ENCODE results near the gene SLC22A16.
"Not testable (repeated sequence)": the region's sequence is repeated elsewhere in the genome, so short reads cannot be mapped to it uniquely, and the experiment has no call there.

The SLC22A16 gene

DNA sequence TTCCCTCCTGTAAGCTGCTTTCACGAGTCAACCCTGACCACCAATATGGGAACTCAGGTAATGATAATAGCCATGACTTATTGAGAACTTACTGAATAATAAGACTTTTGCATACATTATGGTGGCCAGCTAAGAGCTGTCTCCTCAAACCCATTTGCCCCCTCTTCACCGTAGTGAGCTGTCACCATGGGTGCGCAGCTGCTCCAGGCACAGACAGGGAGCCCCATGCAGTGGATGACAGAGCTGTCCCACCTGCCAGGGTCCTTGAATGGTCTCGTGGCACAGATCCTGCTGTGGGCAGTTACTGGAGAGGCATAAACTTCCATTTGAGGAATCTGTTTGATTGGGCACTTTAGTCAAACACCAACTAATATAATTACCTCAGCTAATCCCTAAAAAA lies 1.9 kb downstream of the SLC22A16 start:
- Histone ChIP-seq H3K4me3 (ENCODE audit: low read depth in 1 of 2, low read length in 2 of 2) (no peak overlapping the region), H3K27me3 (ENCODE audit: control insufficient read depth in 1 of 2, insufficient read depth in 2 of 2, low read length in 2 of 2) (peaks cover 11 to 14% of the 10 kb centered on the region in 2 donors), H3K4me1 (ENCODE audit: control insufficient read depth in 1 of 2, insufficient read depth in 2 of 2, low read length in 2 of 2) (no peaks in the 10 kb centered on the region), H3K9ac (ENCODE audit: low read depth in 1 of 2, low read length in 2 of 2) (no peak overlapping the region), H3K27ac (ENCODE audit: low read depth, low read length) (no peak overlapping the region), H3K36me3 (ENCODE audit: control insufficient read depth in 1 of 2, insufficient read depth in 2 of 2, low read length in 2 of 2) (no peaks in the 10 kb centered on the region), H3K9me3 (ENCODE audit: control insufficient read depth in 1 of 2, low read length in 2 of 2) (no peaks in the 10 kb centered on the region)

DNA sequence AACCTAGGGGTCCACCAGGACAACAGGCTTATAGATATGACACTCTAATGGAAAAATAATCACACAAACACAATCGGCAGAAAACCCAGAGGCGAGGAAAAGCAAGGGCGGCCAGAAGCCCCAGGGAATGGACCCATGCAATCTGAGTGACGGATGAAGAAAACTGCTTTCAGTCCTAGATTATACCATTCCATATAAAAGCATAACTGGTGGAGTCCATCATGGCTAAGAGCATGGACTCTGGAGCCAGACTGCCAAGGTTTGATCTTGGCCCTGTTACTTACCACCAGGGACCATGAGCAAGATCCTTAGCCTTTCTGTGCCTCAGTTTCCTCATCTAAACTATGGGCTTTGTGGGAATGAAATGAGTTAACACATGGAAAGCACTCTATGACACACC lies 3.7 kb downstream of the SLC22A16 start:
- Histone ChIP-seq H3K36me3 (ENCODE audit: control insufficient read depth in 1 of 2, insufficient read depth in 2 of 2, low read length in 2 of 2) (no peaks in the 10 kb centered on the region), H3K4me3 (ENCODE audit: low read depth in 1 of 2, low read length in 2 of 2) (no peak overlapping the region), H3K4me1 (ENCODE audit: control insufficient read depth in 1 of 2, insufficient read depth in 2 of 2, low read length in 2 of 2) (no peaks in the 10 kb centered on the region), H3K9ac (ENCODE audit: low read depth in 1 of 2, low read length in 2 of 2) (no peak overlapping the region), H3K27me3 (ENCODE audit: control insufficient read depth in 1 of 2, insufficient read depth in 2 of 2, low read length in 2 of 2) (peaks cover 11 to 14% of the 10 kb centered on the region in 2 donors), H3K27ac (ENCODE audit: low read depth, low read length) (no peak overlapping the region), H3K9me3 (ENCODE audit: control insufficient read depth in 1 of 2, low read length in 2 of 2) (no peaks in the 10 kb centered on the region)

DNA sequence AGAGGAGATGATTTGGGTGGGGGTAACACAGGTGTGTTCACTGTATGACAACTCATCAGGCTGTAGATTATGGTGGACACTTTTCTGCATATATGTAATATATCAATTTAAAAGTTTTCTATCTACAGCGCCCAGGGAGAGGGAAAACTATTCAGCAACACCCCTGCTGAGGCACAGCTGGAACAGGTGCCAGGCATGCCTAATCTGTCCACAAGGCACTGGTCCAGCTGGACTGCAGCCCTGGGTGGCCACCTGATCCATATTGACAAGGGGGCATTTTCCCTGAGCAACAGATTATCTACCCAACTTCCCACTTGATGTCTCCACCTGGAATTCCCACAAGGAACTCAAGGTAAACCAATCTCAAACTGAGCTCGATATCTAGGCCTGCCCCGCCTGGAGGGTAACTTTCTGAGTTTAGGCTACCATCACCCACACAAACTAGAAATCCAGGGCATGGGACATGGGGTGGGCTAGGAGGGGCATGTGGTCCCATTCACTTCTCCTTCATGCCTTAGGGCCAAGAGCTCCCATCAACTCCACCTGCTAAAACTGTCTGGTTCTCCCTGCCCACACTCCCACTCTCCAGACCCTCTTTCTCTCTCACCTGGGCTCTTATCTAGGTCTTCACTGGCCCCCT lies 4.6 kb downstream of the SLC22A16 start:
- Histone ChIP-seq H3K27me3 (ENCODE audit: control insufficient read depth in 1 of 2, insufficient read depth in 2 of 2, low read length in 2 of 2) (peaks cover 11 to 14% of the 10 kb centered on the region in 2 donors), H3K4me3 (ENCODE audit: low read depth in 1 of 2, low read length in 2 of 2) (no peak overlapping the region), H3K27ac (ENCODE audit: low read depth, low read length) (no peak overlapping the region), H3K9ac (ENCODE audit: low read depth in 1 of 2, low read length in 2 of 2) (no peak overlapping the region), H3K9me3 (ENCODE audit: control insufficient read depth in 1 of 2, low read length in 2 of 2) (no peaks in the 10 kb centered on the region), H3K36me3 (ENCODE audit: control insufficient read depth in 1 of 2, insufficient read depth in 2 of 2, low read length in 2 of 2) (no peaks in the 10 kb centered on the region), H3K4me1 (ENCODE audit: control insufficient read depth in 1 of 2, insufficient read depth in 2 of 2, low read length in 2 of 2) (no peaks in the 10 kb centered on the region)

DNA sequence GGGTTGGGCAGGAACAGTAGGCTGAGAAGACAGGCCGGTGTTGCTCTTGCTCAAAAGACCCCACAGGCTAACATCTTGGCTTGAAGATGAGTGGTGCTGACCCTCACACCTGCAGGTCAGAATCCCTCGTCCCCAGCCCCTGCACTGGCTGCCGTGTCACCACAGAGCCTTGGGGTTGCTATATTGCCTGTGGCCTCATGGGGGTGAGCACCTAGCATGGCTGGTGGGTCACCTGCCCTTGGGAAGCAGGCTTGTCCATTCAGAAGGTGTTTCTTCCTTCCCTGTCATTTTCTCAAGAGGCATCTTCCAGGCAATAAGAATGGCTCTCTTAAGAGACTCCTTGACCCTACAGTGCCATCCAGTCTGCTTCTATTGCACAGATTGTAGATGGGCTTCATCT lies 7.7 kb downstream of the SLC22A16 start:
- Histone ChIP-seq H3K4me3 (ENCODE audit: low read depth in 1 of 2, low read length in 2 of 2) (no peak overlapping the region), H3K36me3 (ENCODE audit: control insufficient read depth in 1 of 2, insufficient read depth in 2 of 2, low read length in 2 of 2) (no peaks in the 10 kb centered on the region), H3K27me3 (ENCODE audit: control insufficient read depth in 1 of 2, insufficient read depth in 2 of 2, low read length in 2 of 2) (no peaks in the 10 kb centered on the region), H3K4me1 (ENCODE audit: control insufficient read depth in 1 of 2, insufficient read depth in 2 of 2, low read length in 2 of 2) (no peaks in the 10 kb centered on the region), H3K9ac (ENCODE audit: low read depth in 1 of 2, low read length in 2 of 2) (no peak overlapping the region), H3K27ac (ENCODE audit: low read depth, low read length) (no peak overlapping the region), H3K9me3 (ENCODE audit: control insufficient read depth in 1 of 2, low read length in 2 of 2) (no peaks in the 10 kb centered on the region)

DNA sequence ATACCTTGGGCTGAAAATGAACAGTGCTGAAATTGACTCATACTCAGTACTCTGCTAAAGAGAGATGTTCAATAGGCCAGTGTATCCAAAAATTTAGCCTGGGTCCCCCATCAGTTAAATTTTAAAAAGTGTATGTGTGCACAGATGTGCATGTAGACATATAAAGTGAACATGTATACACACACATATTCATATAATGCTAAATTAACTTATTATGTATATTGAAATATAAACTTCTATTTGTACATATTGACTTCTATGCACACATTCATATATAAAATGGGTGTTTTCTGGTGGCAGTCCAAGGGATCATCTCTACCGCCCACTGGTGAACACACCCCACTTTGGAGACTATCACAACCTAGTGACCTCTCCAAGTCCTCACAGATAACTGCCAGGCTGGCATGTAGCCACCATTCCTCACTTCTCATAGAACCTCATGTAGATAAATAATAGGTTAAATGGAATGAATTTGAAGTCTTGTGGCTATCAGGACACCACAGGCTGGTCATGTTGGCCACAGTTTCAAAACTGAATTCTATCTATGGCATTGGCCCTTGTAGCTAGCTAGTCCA lies 8.8 kb downstream of the SLC22A16 start:
- H3K4me1 ChIP-seq (ENCODE audit: control insufficient read depth in 1 of 2, insufficient read depth in 2 of 2, low read length in 2 of 2), result no peaks in the 10 kb centered on the region
- H3K27ac ChIP-seq (ENCODE audit: low read depth, low read length), result no peak overlapping the region
- no peaks in the 10 kb centered on the region for H3K36me3 ChIP-seq (ENCODE audit: control insufficient read depth in 1 of 2, insufficient read depth in 2 of 2, low read length in 2 of 2)
- H3K27me3 ChIP-seq (ENCODE audit: control insufficient read depth in 1 of 2, insufficient read depth in 2 of 2, low read length in 2 of 2), result no peaks in the 10 kb centered on the region
- H3K9me3 ChIP-seq (ENCODE audit: control insufficient read depth in 1 of 2, low read length in 2 of 2), result peaks cover 6% of the 10 kb centered on the region in 2 donors
- H3K9ac ChIP-seq (ENCODE audit: low read depth in 1 of 2, low read length in 2 of 2), result no peak overlapping the region
- no peak overlapping the region for H3K4me3 ChIP-seq (ENCODE audit: low read depth in 1 of 2, low read length in 2 of 2)

DNA sequence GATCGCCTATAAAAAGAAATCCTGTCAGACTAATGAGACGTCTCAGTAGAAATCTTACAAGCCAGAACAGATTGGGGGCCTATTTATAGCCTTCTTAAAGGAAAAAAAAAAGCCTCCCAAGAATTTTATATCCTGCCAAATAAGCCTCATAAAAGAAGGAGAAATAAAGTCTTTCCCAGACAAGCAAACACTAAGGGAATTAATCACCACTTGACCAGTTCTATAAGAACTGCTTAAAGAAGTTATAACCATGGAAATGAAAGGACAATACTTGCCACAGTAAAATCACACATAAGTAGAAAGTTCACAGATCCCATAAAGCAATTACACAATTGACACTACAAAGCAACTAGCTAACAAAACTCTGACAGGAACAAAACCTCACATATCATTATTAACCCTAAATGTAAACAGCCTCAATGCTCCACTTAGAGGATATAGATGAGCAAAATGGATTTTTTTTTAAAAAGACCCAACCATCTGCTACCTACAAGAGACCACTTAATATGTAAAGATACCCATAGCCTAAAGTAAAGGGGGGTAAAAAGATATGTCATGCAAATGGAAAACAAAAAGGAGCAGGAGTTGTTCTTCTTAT lies 13.4 kb downstream of the SLC22A16 start:
- no peaks in the 10 kb centered on the region for H3K4me1 ChIP-seq (ENCODE audit: control insufficient read depth in 1 of 2, insufficient read depth in 2 of 2, low read length in 2 of 2)
- H3K4me3 ChIP-seq (ENCODE audit: low read depth in 1 of 2, low read length in 2 of 2), result no peak overlapping the region
- H3K27ac ChIP-seq (ENCODE audit: low read depth, low read length), result no peak overlapping the region
- no peaks in the 10 kb centered on the region for H3K36me3 ChIP-seq (ENCODE audit: control insufficient read depth in 1 of 2, insufficient read depth in 2 of 2, low read length in 2 of 2)
- H3K27me3 ChIP-seq (ENCODE audit: control insufficient read depth in 1 of 2, insufficient read depth in 2 of 2, low read length in 2 of 2), result no peaks in the 10 kb centered on the region
- H3K9ac ChIP-seq (ENCODE audit: low read depth in 1 of 2, low read length in 2 of 2), result no peak overlapping the region
- H3K9me3 ChIP-seq (ENCODE audit: control insufficient read depth in 1 of 2, low read length in 2 of 2), result peaks cover 8 to 18% of the 10 kb centered on the region in 2 donors

DNA sequence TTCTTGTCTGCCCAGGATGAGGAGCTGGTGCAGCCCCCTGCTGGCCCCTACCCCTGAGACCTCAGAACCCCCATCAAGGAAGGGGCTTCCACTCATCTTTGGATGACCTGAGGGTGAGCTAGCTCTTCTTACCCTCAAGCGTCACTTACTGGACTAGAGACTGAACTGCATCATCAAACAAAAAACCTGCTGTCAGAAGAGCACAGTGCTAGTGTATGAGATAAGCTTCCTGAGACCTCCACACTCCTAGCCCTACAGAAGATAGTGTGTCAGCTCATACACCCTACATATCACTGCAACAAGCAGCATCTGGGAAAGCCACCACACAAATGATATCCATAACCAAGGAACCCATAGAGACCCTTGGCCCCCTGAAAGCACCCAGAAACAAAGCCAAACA lies 15.0 kb downstream of the SLC22A16 start:
- peaks cover 8 to 18% of the 10 kb centered on the region in 2 donors for H3K9me3 ChIP-seq (ENCODE audit: control insufficient read depth in 1 of 2, low read length in 2 of 2)
- H3K36me3 ChIP-seq (ENCODE audit: control insufficient read depth in 1 of 2, insufficient read depth in 2 of 2, low read length in 2 of 2), result no peaks in the 10 kb centered on the region
- no peak overlapping the region for H3K27ac ChIP-seq (ENCODE audit: low read depth, low read length)
- no peaks in the 10 kb centered on the region for H3K4me1 ChIP-seq (ENCODE audit: control insufficient read depth in 1 of 2, insufficient read depth in 2 of 2, low read length in 2 of 2)
- no peaks in the 10 kb centered on the region for H3K27me3 ChIP-seq (ENCODE audit: control insufficient read depth in 1 of 2, insufficient read depth in 2 of 2, low read length in 2 of 2)
- no peak overlapping the region for H3K4me3 ChIP-seq (ENCODE audit: low read depth in 1 of 2, low read length in 2 of 2)
- no peak overlapping the region for H3K9ac ChIP-seq (ENCODE audit: low read depth in 1 of 2, low read length in 2 of 2)

DNA sequence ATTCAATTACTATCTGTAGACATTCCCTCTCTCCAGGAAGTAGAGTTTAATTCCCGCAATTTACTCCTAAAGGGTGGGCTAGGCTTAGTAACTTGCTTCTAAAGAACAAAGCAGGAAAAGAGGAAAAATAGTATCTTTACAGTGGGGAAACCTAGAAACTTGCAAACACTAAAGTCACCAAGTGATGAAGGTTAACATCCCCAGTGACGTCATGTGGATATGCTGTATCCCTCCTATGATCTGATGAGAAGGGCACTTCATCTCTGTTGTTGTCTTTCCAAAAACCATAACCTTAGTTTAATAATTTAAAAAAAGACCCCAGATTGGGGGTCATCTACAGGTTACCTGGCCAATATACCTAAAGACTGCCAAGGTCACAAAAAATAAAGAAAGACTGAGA lies 17.3 kb downstream of the SLC22A16 start:
- no peak overlapping the region for H3K27ac ChIP-seq (ENCODE audit: low read depth, low read length)
- H3K27me3 ChIP-seq (ENCODE audit: control insufficient read depth in 1 of 2, insufficient read depth in 2 of 2, low read length in 2 of 2), result no peaks in the 10 kb centered on the region
- H3K9me3 ChIP-seq (ENCODE audit: control insufficient read depth in 1 of 2, low read length in 2 of 2), result peaks cover 8 to 18% of the 10 kb centered on the region in 2 donors
- no peaks in the 10 kb centered on the region for H3K36me3 ChIP-seq (ENCODE audit: control insufficient read depth in 1 of 2, insufficient read depth in 2 of 2, low read length in 2 of 2)
- H3K4me3 ChIP-seq (ENCODE audit: low read depth in 1 of 2, low read length in 2 of 2), result no peak overlapping the region
- no peaks in the 10 kb centered on the region for H3K4me1 ChIP-seq (ENCODE audit: control insufficient read depth in 1 of 2, insufficient read depth in 2 of 2, low read length in 2 of 2)
- H3K9ac ChIP-seq (ENCODE audit: low read depth in 1 of 2, low read length in 2 of 2), result no peak overlapping the region

DNA sequence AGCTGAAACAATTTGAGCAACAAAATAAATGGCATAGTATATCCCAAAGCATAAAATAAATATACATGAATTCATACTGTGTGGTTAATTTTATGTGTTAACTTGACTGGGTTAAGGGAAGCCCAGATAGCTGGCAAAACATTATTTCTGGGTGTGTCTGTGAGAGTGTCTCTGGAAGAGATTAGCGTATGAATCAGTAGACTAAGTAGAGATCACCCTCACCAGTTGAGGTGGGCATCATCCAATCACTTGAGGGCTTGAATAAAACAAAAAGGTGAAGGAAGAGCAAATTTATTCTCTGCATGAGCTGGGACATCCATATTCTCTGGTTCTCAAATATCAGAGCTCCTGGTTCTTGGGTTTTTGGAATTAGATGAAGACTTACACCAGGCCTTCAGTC lies 17.9 kb downstream of the SLC22A16 start:
- H3K9ac ChIP-seq (ENCODE audit: low read depth in 1 of 2, low read length in 2 of 2), result no peak overlapping the region
- no peak overlapping the region for H3K27ac ChIP-seq (ENCODE audit: low read depth, low read length)
- no peaks in the 10 kb centered on the region for H3K27me3 ChIP-seq (ENCODE audit: control insufficient read depth in 1 of 2, insufficient read depth in 2 of 2, low read length in 2 of 2)
- no peak overlapping the region for H3K4me3 ChIP-seq (ENCODE audit: low read depth in 1 of 2, low read length in 2 of 2)
- peaks cover 8 to 18% of the 10 kb centered on the region in 2 donors for H3K9me3 ChIP-seq (ENCODE audit: control insufficient read depth in 1 of 2, low read length in 2 of 2)
- no peaks in the 10 kb centered on the region for H3K36me3 ChIP-seq (ENCODE audit: control insufficient read depth in 1 of 2, insufficient read depth in 2 of 2, low read length in 2 of 2)
- no peaks in the 10 kb centered on the region for H3K4me1 ChIP-seq (ENCODE audit: control insufficient read depth in 1 of 2, insufficient read depth in 2 of 2, low read length in 2 of 2)

DNA sequence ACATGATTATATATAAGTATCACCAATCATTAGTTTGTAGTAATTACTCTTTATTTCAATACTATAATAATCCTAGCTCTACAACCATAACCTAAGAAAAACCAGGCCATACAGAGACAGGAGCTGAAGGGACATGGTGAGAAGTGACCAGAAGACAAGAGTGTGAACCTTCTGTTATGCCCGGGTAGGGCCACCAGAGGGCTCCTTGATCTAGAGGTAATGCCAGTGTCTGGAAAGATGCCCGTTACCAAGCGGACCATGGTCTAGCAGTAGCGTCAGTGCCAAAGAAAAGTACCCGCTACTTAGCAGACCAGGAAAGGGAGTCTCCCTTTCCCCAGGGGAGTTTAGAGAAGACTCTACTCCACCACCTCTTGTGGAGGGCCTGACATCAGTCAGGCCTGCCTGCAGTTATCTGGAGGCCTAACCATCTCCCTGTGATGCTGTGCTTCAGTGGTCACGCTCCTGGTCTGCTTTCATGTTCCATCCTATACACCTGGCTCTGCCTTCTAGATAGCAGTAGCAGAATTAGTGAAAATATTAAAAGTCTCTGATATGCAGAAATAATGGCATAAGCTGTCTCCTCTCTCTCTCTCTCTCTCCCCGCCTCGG lies 18.7 kb downstream of the SLC22A16 start:
- peaks cover 2 to 12% of the 10 kb centered on the region in 2 donors for H3K9me3 ChIP-seq (ENCODE audit: control insufficient read depth in 1 of 2, low read length in 2 of 2)
- H3K27me3 ChIP-seq (ENCODE audit: control insufficient read depth in 1 of 2, insufficient read depth in 2 of 2, low read length in 2 of 2); H3K4me3 ChIP-seq (ENCODE audit: low read depth in 1 of 2, low read length in 2 of 2); H3K4me1 ChIP-seq (ENCODE audit: control insufficient read depth in 1 of 2, insufficient read depth in 2 of 2, low read length in 2 of 2); H3K36me3 ChIP-seq (ENCODE audit: control insufficient read depth in 1 of 2, insufficient read depth in 2 of 2, low read length in 2 of 2); H3K27ac ChIP-seq (ENCODE audit: low read depth, low read length); H3K9ac ChIP-seq (ENCODE audit: low read depth in 1 of 2, low read length in 2 of 2): not testable (repeated sequence)

Data from duodenal mucosa (tissue), 2 donors.